ENCODE results near the gene BTNL9. TPM values are rescaled to one million over a fixed set of nuclear protein-coding genes. Genes with fewer than 3 reads are reported as not detected.

Gene BTNL9
- total RNA-seq, 1 experiment from 2014 or later, result 37.5 TPM

DNA sequence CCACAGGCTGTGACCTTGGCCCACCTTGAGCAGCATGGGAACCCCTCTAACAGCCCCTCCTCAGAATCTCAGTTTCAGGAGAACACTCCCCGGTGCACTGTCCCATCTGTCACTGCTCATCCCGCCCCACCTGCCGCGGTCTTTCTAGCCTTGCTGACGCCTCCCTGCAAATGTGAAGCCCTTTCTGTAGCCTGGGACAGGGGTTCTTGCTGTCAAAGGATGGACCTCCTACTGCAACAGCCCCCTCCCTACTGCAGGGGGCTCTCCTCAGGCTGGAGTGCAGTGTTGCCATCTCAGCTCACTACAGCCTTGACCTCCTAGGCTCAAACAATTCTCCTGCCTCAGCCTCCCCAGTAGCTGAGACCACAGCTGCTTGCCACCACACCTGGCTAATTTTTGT is 70.9 kb downstream of the BTNL9 start:
- CTCF ChIA-PET, result interaction anchor here (0.6 kb wide), 1 partner anchor 504 kb away, joined by 10 read pairs; no protein-coding TSS in a partner anchor

More for the DNA sequence above, 70.9 kb downstream of the BTNL9 start:
- Histone ChIP-seq H3K9me3 (ENCODE audit: control insufficient read depth, insufficient read depth, low read depth, low read length) (no peaks in the 10 kb centered on the region), H3K36me3 (ENCODE audit: control insufficient read depth, insufficient read depth, low read length) (no peaks in the 10 kb centered on the region), H3K27ac (ENCODE audit: low read length) (peak overlapping the region; percentile 6; the same call in 1 of the 2 replicates), H3K4me3 (ENCODE audit: low read depth in 2 of 2, low read length in 2 of 2) (no peak overlapping the region), H3K4me1 (ENCODE audit: control insufficient read depth, insufficient read depth, low read length) (peaks cover 18% of the 10 kb centered on the region), H3K27me3 (ENCODE audit: control insufficient read depth, insufficient read depth, low read length) (no peaks in the 10 kb centered on the region)
- TF ChIP-seq, protein P1, sequence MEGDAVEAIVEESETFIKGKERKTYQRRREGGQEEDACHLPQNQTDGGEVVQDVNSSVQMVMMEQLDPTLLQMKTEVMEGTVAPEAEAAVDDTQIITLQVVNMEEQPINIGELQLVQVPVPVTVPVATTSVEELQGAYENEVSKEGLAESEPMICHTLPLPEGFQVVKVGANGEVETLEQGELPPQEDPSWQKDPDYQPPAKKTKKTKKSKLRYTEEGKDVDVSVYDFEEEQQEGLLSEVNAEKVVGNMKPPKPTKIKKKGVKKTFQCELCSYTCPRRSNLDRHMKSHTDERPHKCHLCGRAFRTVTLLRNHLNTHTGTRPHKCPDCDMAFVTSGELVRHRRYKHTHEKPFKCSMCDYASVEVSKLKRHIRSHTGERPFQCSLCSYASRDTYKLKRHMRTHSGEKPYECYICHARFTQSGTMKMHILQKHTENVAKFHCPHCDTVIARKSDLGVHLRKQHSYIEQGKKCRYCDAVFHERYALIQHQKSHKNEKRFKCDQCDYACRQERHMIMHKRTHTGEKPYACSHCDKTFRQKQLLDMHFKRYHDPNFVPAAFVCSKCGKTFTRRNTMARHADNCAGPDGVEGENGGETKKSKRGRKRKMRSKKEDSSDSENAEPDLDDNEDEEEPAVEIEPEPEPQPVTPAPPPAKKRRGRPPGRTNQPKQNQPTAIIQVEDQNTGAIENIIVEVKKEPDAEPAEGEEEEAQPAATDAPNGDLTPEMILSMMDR (IDR thresholded peaks at IDR 0.05), result no peak
- no peak for TF ChIP-seq POLR2AphosphoS5 (IDR thresholded peaks at IDR 0.05; ENCODE audit: low read depth, low read length)
- no peak for TF ChIP-seq SIN3A (IDR thresholded peaks at IDR 0.05; ENCODE audit: borderline replicate concordance, insufficient read depth, low read depth, low read length)
- TF ChIP-seq, protein P2, sequence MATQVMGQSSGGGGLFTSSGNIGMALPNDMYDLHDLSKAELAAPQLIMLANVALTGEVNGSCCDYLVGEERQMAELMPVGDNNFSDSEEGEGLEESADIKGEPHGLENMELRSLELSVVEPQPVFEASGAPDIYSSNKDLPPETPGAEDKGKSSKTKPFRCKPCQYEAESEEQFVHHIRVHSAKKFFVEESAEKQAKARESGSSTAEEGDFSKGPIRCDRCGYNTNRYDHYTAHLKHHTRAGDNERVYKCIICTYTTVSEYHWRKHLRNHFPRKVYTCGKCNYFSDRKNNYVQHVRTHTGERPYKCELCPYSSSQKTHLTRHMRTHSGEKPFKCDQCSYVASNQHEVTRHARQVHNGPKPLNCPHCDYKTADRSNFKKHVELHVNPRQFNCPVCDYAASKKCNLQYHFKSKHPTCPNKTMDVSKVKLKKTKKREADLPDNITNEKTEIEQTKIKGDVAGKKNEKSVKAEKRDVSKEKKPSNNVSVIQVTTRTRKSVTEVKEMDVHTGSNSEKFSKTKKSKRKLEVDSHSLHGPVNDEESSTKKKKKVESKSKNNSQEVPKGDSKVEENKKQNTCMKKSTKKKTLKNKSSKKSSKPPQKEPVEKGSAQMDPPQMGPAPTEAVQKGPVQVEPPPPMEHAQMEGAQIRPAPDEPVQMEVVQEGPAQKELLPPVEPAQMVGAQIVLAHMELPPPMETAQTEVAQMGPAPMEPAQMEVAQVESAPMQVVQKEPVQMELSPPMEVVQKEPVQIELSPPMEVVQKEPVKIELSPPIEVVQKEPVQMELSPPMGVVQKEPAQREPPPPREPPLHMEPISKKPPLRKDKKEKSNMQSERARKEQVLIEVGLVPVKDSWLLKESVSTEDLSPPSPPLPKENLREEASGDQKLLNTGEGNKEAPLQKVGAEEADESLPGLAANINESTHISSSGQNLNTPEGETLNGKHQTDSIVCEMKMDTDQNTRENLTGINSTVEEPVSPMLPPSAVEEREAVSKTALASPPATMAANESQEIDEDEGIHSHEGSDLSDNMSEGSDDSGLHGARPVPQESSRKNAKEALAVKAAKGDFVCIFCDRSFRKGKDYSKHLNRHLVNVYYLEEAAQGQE (IDR thresholded peaks at IDR 0.05; ENCODE audit: insufficient read depth in 1 of 2, low read depth in 2 of 2, low read length in 1 of 2), result no peak
- TF ChIP-seq TCF7L2 (IDR thresholded peaks at IDR 0.05; ENCODE audit: low read depth, low read length), result no peak
- in situ Hi-C loops (cut with HindIII; ENCODE audit: low pct_unique_long_range_greater_than_20kb, low sequenced_read_pairs) (no loop called here), intact Hi-C loops (cut with micrococcal nuclease; ENCODE audit: unreplicated experiment) (no loop called here)
- ATAC-seq (no peak), DNase-seq (ENCODE audit: low read depth, low spot score) (no peak)
- POLR2A ChIA-PET, result no interaction called here
- BruUV-seq (replicated peaks), result no TSS peak

Small RNA genes lying within 50 kb of the gene (microRNA-seq; reads per million reads assigned to microRNA genes)
- gene MIR8089 (ENCODE audit: unreplicated experiment), result not detected

Other genes starting within 250 kb of the BTNL9 start
- 113 TPM for gene MGAT1, start 237.5 kb upstream of the BTNL9 start, total RNA-seq (2021; ENCODE audit: unreplicated experiment)
- gene ZFP62, start 179.0 kb upstream of the BTNL9 start, total RNA-seq (2021; ENCODE audit: unreplicated experiment), result 17.8 TPM
- not detected for gene BTNL8, start 141.1 kb upstream of the BTNL9 start, total RNA-seq (2021; ENCODE audit: unreplicated experiment)
- not detected for gene BTNL3, start 51.4 kb upstream of the BTNL9 start, total RNA-seq (2021; ENCODE audit: unreplicated experiment)
- gene OR2V1, start 90.9 kb downstream of the BTNL9 start, total RNA-seq (2021; ENCODE audit: unreplicated experiment), result not detected
- not detected for gene OR2V2, start 107.3 kb downstream of the BTNL9 start, total RNA-seq (2021; ENCODE audit: unreplicated experiment)
- 25.8 TPM for gene TRIM7, start 164.9 kb downstream of the BTNL9 start, total RNA-seq (2021; ENCODE audit: unreplicated experiment)
- 58.3 TPM for gene TRIM41, start 183.0 kb downstream of the BTNL9 start, total RNA-seq (2021; ENCODE audit: unreplicated experiment)
- gene RACK1, start 203.6 kb downstream of the BTNL9 start, total RNA-seq (2021; ENCODE audit: unreplicated experiment), result 1,623 TPM
- 9.3 TPM for gene TRIM52, start 220.9 kb downstream of the BTNL9 start, total RNA-seq (2021; ENCODE audit: unreplicated experiment)